HG02623 (cell line): ENCODE measurements around the gene BCL2L2.
A peak's percentile ranks its signal among the peaks of the same experiment; 100 is the strongest.

Experiments
- ATAC-seq: cut with Tn5 transposase; IDR thresholded peaks from one replicate; pipeline ENCODE4 v1.9.1; 2021; ENCODE audit warnings: moderate library complexity; ENCODE audit not compliant: unreplicated experiment

The BCL2L2 gene

GRCh38 chr14:23299211-23299957 is 7.2 kb upstream of the BCL2L2 start:
- ATAC-seq, result no peak

- ATAC-seq, result no peak
Observed at GRCh38 chr14:23299986-23300686, 6.5 kb upstream of the BCL2L2 start.

- no peak for ATAC-seq
Observed at GRCh38 chr14:23300687-23301223, 5.9 kb upstream of the BCL2L2 start.

- ATAC-seq, result peak; percentile 78
Observed at GRCh38 chr14:23301288-23301968, 5.2 kb upstream of the BCL2L2 start.

- peak; percentile 4 for ATAC-seq
Observed at GRCh38 chr14:23301969-23302289, 4.7 kb upstream of the BCL2L2 start.

- ATAC-seq, result peak; percentile 26
Observed at GRCh38 chr14:23302290-23303225, 4.1 kb upstream of the BCL2L2 start, which contains the start of gene PPP1R3E. Gene PPP1R3E (minus strand): TSS chr14:23302859. CDS start chr14:23302576, 283 bp downstream.

GRCh38 chr14:23307146-23307530 is 505 bp downstream of the BCL2L2 start:
- ATAC-seq, result no peak

- no peak for ATAC-seq
Observed at GRCh38 chr14:23307687-23308644, 1.3 kb downstream of the BCL2L2 start.

GRCh38 chr14:23308721-23309445 is 2.2 kb downstream of the BCL2L2 start:
- ATAC-seq, result no peak

- ATAC-seq, result no peak
Observed at GRCh38 chr14:23310546-23310945, 3.9 kb downstream of the BCL2L2 start.

- ATAC-seq, result no peak
Observed at GRCh38 chr14:23316300-23316699, 9.7 kb downstream of the BCL2L2 start.

- no peak for ATAC-seq
Observed at GRCh38 chr14:23319746-23320583, 13.3 kb downstream of the BCL2L2 start.

GRCh38 chr14:23320584-23321571 is 14.2 kb downstream of the BCL2L2 start, which contains the start of gene PABPN1:
Gene PABPN1 (plus strand): TSS chr14:23321457. CDS start chr14:23321470, 13 bp downstream.
- peak; percentile 91 for ATAC-seq

GRCh38 chr14:23321572-23322547 is 15.2 kb downstream of the BCL2L2 start:
- ATAC-seq, result peak; percentile 7
